Colonic mucosa (tissue), 4 donors: ENCODE data around the gene NUPR1. TPM values are rescaled to one million over a fixed set of nuclear protein-coding genes. Genes with fewer than 3 reads are reported as not detected.

Experiments used
- DNase-seq: peaks from one replicate; pipeline ENCODE4 v3.0.0-alpha.2; 2020
- H3K27ac ChIP-seq: fragments of 200-600 bp; one replicate; pipeline ENCODE4 v1.8.0; 2021
- H3K27me3 ChIP-seq: fragments of 200-600 bp; one replicate; pipeline ENCODE4 v1.8.0; 2021
- H3K36me3 ChIP-seq: fragments of 200-600 bp; one replicate; pipeline ENCODE4 v1.8.0; 2021
- H3K4me1 ChIP-seq: fragments of 200-600 bp; one replicate; pipeline ENCODE4 v1.8.0; 2021; ENCODE audit warnings: mild to moderate bottlenecking
- H3K4me3 ChIP-seq: fragments of 200-600 bp; one replicate; pipeline ENCODE4 v1.8.0; 2021
- H3K9ac ChIP-seq, 2 donors: one replicate each; pipeline ENCODE4 v1.7.0; 2013; ENCODE audit warnings: control low read depth in 2 of 2, low read depth in 2 of 2, low read length in 2 of 2
- H3K9me3 ChIP-seq: fragments of 200-600 bp; one replicate; pipeline ENCODE4 v1.8.0; 2021
- CTCF ChIP-seq: fragments of 200-600 bp; IDR thresholded peaks from one replicate; pipeline ENCODE4 v1.8.0; 2022; ENCODE audit warnings: antibody characterized with exemption, mild to moderate bottlenecking
- intact Hi-C: fragments of 100-400 bp; cut with DNase I; formaldehyde crosslinking; loops from one replicate; pipeline ENCODE4 v1.14.1; 2022
- total RNA-seq, 2 donors: library from RNA; stranded (reverse); fragmentation: NEBNext Ultra II Directional in 1 of 2; extraction: Animal tissue kit (Norgen Biotek cat#: 25700) in 1 of 2; gene quantifications; one replicate each; pipeline ENCODE4 v1.2.1, GENCODE V29; 2021
- donor health status: healthy.
- donor health status: DM: no; HTN: no; CAD: no.
- donor health status: DM: no; HTN: no; CAD: no.

The NUPR1 gene
- total RNA-seq, 2 donors from 2014 or later, result 87.0 to 128 TPM

- no peak for TF ChIP-seq CTCF
- Histone ChIP-seq H3K36me3 (no peaks in the 10 kb centered on the region), H3K9me3 (no peaks in the 10 kb centered on the region), H3K27ac (no peak overlapping the region), H3K4me3 (no peak overlapping the region), H3K9ac (no peak overlapping the region), H3K4me1 (no peaks in the 10 kb centered on the region), H3K27me3 (no peaks in the 10 kb centered on the region)
- intact Hi-C loops, result no loop called here
- DNase-seq, result no peak
These were observed 38.9 kb downstream of the NUPR1 start for GRCh38 chr16:28499854-28500253.

- no peak for TF ChIP-seq CTCF
- no peaks in the 10 kb centered on the region for H3K4me1 ChIP-seq
- no peak for DNase-seq
- no peak overlapping the region for H3K27ac ChIP-seq
- intact Hi-C loops, result no loop called here
- H3K4me3 ChIP-seq, result no peak overlapping the region
- no peak overlapping the region for H3K9ac ChIP-seq
- no peaks in the 10 kb centered on the region for H3K27me3 ChIP-seq
- no peaks in the 10 kb centered on the region for H3K36me3 ChIP-seq
- H3K9me3 ChIP-seq, result no peaks in the 10 kb centered on the region
These were observed 40.0 kb downstream of the NUPR1 start for GRCh38 chr16:28498666-28499381.

- Histone ChIP-seq H3K27me3 (no peaks in the 10 kb centered on the region), H3K27ac (no peak overlapping the region), H3K9me3 (no peaks in the 10 kb centered on the region), H3K4me3 (no peak overlapping the region), H3K36me3 (no peaks in the 10 kb centered on the region), H3K4me1 (no peaks in the 10 kb centered on the region), H3K9ac (no peak overlapping the region)
- intact Hi-C loops, result no loop called here
- TF ChIP-seq CTCF, result no peak
- no peak for DNase-seq
These were observed 40.7 kb downstream of the NUPR1 start for GRCh38 chr16:28497861-28498599.

GRCh38 chr16:28497386-28497785 lies 41.4 kb downstream of the NUPR1 start:
- no peak for TF ChIP-seq CTCF
- Histone ChIP-seq H3K27ac (no peak overlapping the region), H3K9ac (peak overlapping the region in 1 of 2 donors; percentile 19), H3K4me1 (no peaks in the 10 kb centered on the region), H3K4me3 (no peak overlapping the region), H3K27me3 (no peaks in the 10 kb centered on the region), H3K36me3 (no peaks in the 10 kb centered on the region), H3K9me3 (no peaks in the 10 kb centered on the region)
- no peak for DNase-seq
- intact Hi-C loops, result no loop called here

- no peak for TF ChIP-seq CTCF
- Histone ChIP-seq H3K9me3 (no peaks in the 10 kb centered on the region), H3K27ac (no peak overlapping the region), H3K27me3 (no peaks in the 10 kb centered on the region), H3K9ac (peak overlapping the region in 1 of 2 donors; percentile 99), H3K4me1 (no peaks in the 10 kb centered on the region), H3K36me3 (no peaks in the 10 kb centered on the region), H3K4me3 (no peak overlapping the region)
- DNase-seq, result no peak
- intact Hi-C loops, result no loop called here
These were observed 41.9 kb downstream of the NUPR1 start for GRCh38 chr16:28496844-28497243.
